HG02885 (cell line): Measurements from ENCODE around the gene FAU.
"Not testable (repeated sequence)": the region's sequence is repeated elsewhere in the genome, so short reads cannot be mapped to it uniquely, and the experiment has no call there.

Experiments
- ATAC-seq: cut with Tn5 transposase; IDR thresholded peaks from one replicate; pipeline ENCODE4 v1.9.1; 2021; ENCODE audit warnings: mild to moderate bottlenecking; ENCODE audit not compliant: unreplicated experiment, poor library complexity

The FAU gene

GRCh38 chr11:65121865-65122696 is at the start of gene FAU, which contains the start of gene MRPL49:
TSS of gene FAU (minus strand) at chr11:65122134. CDS start at chr11:65121813, 321 bp downstream.
TSS of gene MRPL49 (plus strand) at chr11:65122321. CDS start at chr11:65122347, 26 bp downstream.
- peak; percentile 71 for ATAC-seq

GRCh38 chr11:65170058-65170534 is 48.2 kb upstream of the FAU start, which contains the start of gene SPDYC:
TSS of gene SPDYC (plus strand) at chr11:65170233. CDS start at chr11:65171358, 1,125 bp downstream.
- no peak for ATAC-seq

- no peak for ATAC-seq
Observed at GRCh38 chr11:65169164-65169641, 47.3 kb upstream of the FAU start.

GRCh38 chr11:65167656-65168055 is 45.7 kb upstream of the FAU start:
- ATAC-seq = no peak

GRCh38 chr11:65166893-65167292 is 45.0 kb upstream of the FAU start:
- ATAC-seq = no peak

GRCh38 chr11:65165410-65166317 is 43.7 kb upstream of the FAU start:
- no peak for ATAC-seq

- ATAC-seq = no peak
Observed at GRCh38 chr11:65163684-65164083, 41.8 kb upstream of the FAU start.

GRCh38 chr11:65160643-65161042 is 38.7 kb upstream of the FAU start:
- no peak for ATAC-seq

- no peak for ATAC-seq
Observed at GRCh38 chr11:65159012-65159411, 37.1 kb upstream of the FAU start.

- ATAC-seq = no peak
Observed at GRCh38 chr11:65157336-65157735, 35.4 kb upstream of the FAU start.

- ATAC-seq = no peak
Observed at GRCh38 chr11:65156926-65157325, 35.0 kb upstream of the FAU start.

GRCh38 chr11:65156256-65156655 is 34.3 kb upstream of the FAU start:
- ATAC-seq = no peak

- ATAC-seq = no peak
Observed at GRCh38 chr11:65152122-65152521, 30.2 kb upstream of the FAU start.

GRCh38 chr11:65151331-65151899 is 29.5 kb upstream of the FAU start:
- ATAC-seq = no peak

GRCh38 chr11:65150509-65151299 is 28.8 kb upstream of the FAU start:
- no peak for ATAC-seq

GRCh38 chr11:65150131-65150508 is 28.2 kb upstream of the FAU start:
- not testable (repeated sequence) for ATAC-seq

GRCh38 chr11:65148657-65149056 is 26.7 kb upstream of the FAU start:
- no peak for ATAC-seq

GRCh38 chr11:65147352-65148075 is 25.6 kb upstream of the FAU start:
- no peak for ATAC-seq

GRCh38 chr11:65141896-65142494 is 20.1 kb upstream of the FAU start:
- ATAC-seq = no peak
